ENCODE measurements around the gene CNTNAP2. TPM values are rescaled to one million over a fixed set of nuclear protein-coding genes. Genes with fewer than 3 reads are reported as not detected.

Gene CNTNAP2
- total RNA-seq, 2 donors from 2014 or later: 4.4 to 8.5 TPM

GRCh38 chr7:147483634-147484292, 1367.2 kb downstream of the CNTNAP2 start:
- Histone ChIP-seq H3K9ac (ENCODE audit: low read depth in 2 of 2, low read length in 2 of 2) (no peak overlapping the region), H3K4me1 (no peaks in the 10 kb centered on the region), H3K27me3 (no peaks in the 10 kb centered on the region), H3K36me3 (no peaks in the 10 kb centered on the region), H3K27ac (no peak overlapping the region), H3K4me3 (no peak overlapping the region), H3K9me3 (no peaks in the 10 kb centered on the region)
- no peak for DNase-seq
- no peak for TF ChIP-seq CTCF (IDR thresholded peaks at IDR 0.05)
- intact Hi-C loops (cut with DNase I): no loop called here

GRCh38 chr7:147485660-147486210, 1369.1 kb downstream of the CNTNAP2 start:
- Histone ChIP-seq H3K27ac (no peak overlapping the region), H3K9ac (ENCODE audit: low read depth in 2 of 2, low read length in 2 of 2) (no peak overlapping the region), H3K9me3 (no peaks in the 10 kb centered on the region), H3K4me3 (no peak overlapping the region), H3K27me3 (no peaks in the 10 kb centered on the region), H3K4me1 (no peaks in the 10 kb centered on the region), H3K36me3 (no peaks in the 10 kb centered on the region)
- intact Hi-C loops (cut with DNase I): no loop called here
- DNase-seq: no peak
- TF ChIP-seq CTCF (IDR thresholded peaks at IDR 0.05): no peak

GRCh38 chr7:147492606-147493005, 1376.0 kb downstream of the CNTNAP2 start:
- intact Hi-C loops (cut with DNase I): no loop called here
- H3K9me3 ChIP-seq: no peaks in the 10 kb centered on the region
- no peak for TF ChIP-seq CTCF (IDR thresholded peaks at IDR 0.05)
- no peak overlapping the region for H3K4me3 ChIP-seq
- H3K4me1 ChIP-seq: no peaks in the 10 kb centered on the region
- no peak overlapping the region for H3K27ac ChIP-seq
- H3K36me3 ChIP-seq: no peaks in the 10 kb centered on the region
- H3K9ac ChIP-seq (ENCODE audit: low read depth in 2 of 2, low read length in 2 of 2): no peak overlapping the region
- no peak for DNase-seq
- no peaks in the 10 kb centered on the region for H3K27me3 ChIP-seq

- intact Hi-C loops (cut with DNase I): no loop called here
- no peaks in the 10 kb centered on the region for H3K9me3 ChIP-seq
- no peak for TF ChIP-seq CTCF (IDR thresholded peaks at IDR 0.05)
- H3K4me1 ChIP-seq: no peaks in the 10 kb centered on the region
- H3K9ac ChIP-seq (ENCODE audit: low read depth in 2 of 2, low read length in 2 of 2): no peak overlapping the region
- H3K27ac ChIP-seq: no peak overlapping the region
- no peak overlapping the region for H3K4me3 ChIP-seq
- no peak for DNase-seq
- no peaks in the 10 kb centered on the region for H3K27me3 ChIP-seq
- H3K36me3 ChIP-seq: no peaks in the 10 kb centered on the region
Measured at GRCh38 chr7:147496209-147496608, 1379.6 kb downstream of the CNTNAP2 start.

- Histone ChIP-seq H3K4me1 (no peaks in the 10 kb centered on the region), H3K27me3 (no peaks in the 10 kb centered on the region), H3K36me3 (no peaks in the 10 kb centered on the region), H3K9ac (ENCODE audit: low read depth in 2 of 2, low read length in 2 of 2) (no peak overlapping the region), H3K27ac (no peak overlapping the region), H3K9me3 (no peaks in the 10 kb centered on the region), H3K4me3 (no peak overlapping the region)
- no peak for TF ChIP-seq CTCF (IDR thresholded peaks at IDR 0.05)
- DNase-seq: no peak
- intact Hi-C loops (cut with DNase I): no loop called here
Measured at GRCh38 chr7:147497246-147497645, 1380.6 kb downstream of the CNTNAP2 start.
